Right forelimb (tissue), 1 donor: ENCODE measurements around the gene ITGA3.

Experiments
- DNase-seq: peaks from one replicate; pipeline ENCODE4 v3.0.0-alpha.2; 2018

ITGA3 gene

DNA sequence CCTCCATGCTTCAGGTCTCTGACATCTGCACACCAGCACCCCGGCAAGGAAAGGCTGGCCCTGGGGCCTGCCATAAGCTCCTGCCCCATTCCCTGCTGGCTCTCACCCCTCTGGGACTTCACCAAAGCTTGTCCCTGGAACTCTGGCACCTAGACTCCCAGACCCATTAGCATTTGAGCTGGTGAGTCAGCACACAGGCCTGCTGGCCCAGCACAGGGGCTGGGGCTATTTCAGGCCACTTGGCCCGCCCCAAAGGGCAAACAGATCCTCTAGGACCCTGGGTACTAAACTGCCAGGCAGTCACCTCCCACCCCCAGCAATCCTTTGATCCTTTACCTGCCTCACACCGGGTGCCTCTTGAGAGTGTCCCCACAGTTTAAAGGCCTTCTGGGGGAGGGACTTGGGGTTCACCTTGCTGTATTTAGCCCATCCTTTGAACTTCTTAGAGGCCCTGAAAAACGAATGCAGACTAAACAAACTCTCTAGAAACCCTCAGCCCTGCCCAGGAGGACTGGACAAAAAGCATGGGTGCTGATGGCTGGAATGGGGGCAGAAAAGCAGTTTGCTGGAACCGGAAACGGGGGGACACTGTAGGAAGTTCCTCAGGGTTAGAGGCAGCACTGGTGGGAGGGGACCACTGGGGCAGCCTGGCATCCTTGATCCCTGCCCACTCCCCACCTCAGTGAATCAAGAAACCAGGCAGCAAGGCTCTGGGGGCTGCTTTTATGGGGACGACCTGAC, 77.3 kb downstream of the ITGA3 start:
- no peak for DNase-seq

DNA sequence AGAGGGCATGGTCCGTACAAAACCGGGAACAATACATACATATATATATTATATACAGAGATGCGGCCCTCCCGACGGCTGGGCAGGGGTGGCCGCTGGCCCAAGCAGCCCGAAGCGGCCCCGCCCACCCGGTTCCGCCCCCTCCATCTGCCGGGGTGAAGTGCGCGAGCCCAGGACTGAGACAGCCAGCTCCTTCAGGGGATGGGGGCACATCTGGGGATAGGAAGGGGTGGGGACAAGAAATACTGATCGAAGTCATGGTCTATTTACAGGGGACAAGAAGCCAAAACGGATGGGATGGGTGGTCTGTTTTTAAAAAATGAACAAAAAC, 77.8 kb downstream of the ITGA3 start:
- no peak for DNase-seq

DNA sequence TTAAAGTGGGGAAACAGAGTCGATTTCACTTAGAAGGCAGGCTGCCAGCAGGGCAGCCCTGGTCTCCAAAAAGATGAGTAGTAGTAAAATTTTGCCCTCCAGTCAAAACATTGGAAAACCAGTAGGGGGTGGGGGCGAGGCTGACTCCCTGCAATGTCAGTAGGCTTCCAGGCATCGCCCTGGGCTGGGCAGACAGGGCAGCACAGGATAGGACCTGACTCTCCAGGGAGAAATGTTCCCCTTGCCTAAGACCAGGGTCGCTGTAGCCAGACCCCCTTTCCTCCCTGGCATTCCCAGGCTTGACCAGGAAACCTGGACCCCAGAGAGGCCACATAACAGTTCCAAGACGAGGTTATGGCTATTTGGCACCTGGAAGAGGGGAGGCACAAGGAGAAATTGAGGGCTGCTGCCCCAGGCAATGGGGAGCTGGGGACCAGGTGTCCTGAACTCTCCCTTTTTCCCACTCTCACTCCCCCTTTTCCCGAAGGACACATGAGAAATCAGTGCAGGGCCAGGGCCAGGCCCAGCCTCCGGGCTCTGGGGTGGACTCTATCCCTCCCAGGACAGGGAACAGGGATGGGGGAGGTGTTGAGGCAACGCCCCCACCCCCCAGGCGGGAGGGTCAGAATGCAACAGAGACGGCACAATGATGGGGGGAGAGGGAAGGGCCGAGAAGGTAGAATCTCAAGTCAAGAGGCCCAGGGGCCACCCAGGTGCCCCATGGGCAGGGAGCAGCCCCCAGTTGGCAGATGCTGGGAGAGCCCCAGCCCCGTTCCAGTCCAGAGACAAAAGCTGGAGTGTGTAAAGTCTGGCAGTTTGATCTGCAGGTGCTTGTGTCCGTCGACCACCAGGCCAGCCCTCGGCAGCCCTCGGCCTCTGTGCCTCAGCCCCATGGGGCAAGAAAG, 78.5 kb downstream of the ITGA3 start:
- no peak for DNase-seq

DNA sequence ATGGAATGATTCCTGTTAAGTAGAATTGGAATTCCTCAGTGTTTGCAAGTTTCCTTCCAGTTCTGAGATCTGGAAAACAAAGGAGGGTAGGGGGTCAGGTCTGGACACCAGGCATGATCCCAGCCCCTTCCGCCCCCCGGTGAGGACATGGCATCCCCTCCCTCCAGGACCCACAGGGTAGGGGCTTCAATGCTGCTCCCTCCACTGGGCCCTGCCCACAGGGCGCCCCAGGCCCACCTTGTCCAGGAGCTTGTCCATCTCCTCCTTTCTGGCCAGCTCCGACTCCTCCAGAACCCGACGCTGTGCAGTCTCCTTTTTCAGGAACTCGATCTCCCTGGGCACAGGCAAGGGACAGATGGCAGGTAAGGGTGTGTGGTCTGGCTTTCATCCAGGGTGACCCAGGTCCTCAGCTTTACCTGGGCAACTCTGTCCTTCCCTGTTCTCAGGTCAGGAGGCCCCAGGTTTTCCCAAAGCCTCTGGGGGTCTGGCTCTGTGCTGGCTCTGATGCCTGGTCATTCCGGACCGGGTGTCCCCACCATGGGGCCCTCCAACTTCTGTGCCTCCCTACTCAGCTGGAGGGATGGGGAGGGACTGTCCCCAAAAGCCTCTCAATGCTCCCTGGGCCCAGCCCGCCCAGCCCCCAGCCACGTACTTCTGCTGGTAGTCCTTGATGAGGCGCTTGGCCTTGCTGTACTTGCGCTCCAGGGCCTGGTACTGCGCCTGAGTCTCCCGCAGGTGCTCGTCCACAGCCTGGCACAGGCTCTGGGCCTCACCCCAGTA, 79.6 kb downstream of the ITGA3 start:
- no peak for DNase-seq

DNA sequence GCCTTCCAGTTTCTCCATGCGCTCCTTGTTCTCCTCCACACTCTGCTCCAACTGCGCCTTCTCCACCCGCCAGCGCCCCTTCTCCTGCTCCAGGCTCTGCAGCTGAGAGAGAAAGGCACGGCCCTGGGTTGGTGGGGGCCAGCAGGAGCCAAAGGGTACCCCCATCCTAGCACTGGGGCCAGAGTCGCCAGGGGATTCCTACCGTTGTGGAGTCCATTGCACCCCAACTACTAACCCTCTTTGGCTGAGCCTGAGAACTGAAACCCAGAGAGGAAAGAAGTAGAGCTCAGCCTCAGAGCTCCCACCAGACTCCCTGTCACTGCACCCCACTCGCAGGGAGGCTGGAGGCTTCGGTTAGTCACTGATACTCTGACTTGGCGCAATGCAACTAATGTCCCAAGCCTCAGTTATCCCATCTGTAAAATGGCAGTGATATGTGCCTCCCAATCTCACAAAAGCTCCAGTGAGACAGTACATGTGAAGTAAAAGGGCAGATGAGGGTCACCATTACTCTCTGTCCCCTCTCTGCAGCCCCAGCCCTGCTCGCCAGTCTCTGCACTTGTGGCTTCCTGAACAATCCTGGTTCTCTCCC, 80.3 kb downstream of the ITGA3 start:
- DNase-seq: no peak

DNA sequence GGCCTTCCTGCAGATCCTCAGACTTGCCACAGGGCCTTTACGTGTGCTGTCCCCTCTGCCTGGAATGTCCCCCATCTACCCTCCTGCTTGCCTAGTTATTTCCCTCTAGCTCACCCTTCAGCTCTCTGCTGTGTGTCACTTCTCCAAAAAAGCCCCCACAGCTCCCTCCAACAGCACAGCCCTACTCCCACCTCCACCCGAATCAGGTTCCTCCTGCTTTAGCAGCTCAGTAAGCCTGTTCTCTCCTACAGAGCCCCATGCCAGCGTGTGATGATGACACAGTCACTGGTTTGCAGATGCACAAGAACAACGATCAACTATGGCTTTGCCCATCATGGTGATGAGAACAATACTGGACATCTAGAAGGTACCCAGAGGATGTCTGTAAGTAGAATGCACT, 81.1 kb downstream of the ITGA3 start:
- no peak for DNase-seq

DNA sequence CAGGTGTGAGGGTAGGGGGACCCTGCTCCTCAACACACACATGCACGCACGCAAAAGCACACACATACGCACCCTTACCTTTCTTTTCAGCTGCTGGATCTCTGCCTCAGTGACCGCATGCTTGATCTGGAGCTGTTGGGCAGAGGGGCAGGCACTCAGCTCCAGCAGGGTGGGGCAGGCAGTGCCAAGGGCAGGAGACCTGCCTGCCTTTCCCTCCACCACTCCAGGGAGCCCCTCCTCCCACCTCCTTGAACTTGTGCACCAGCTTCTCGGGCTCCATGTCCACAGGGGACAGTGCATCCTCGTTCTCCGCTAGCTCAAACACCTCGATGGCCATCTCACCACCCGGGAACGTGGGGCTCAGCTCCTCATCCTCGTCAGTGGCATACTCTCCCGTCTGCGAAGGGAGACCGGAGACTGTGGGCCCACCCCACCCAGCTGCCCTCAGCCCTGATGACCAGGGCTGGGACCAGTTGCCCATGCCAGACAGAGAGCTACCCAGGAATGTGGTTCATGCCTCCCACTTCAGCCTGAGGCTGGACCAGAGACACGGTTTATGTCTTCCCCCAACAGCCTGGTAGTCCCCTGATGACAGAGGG, 83.4 kb downstream of the ITGA3 start:
- DNase-seq: no peak
